ENCODE measurements around the gene ATAD1.
"Not testable (repeated sequence)": the region's sequence is repeated elsewhere in the genome, so short reads cannot be mapped to it uniquely, and the experiment has no call there.

ATAD1 gene

DNA sequence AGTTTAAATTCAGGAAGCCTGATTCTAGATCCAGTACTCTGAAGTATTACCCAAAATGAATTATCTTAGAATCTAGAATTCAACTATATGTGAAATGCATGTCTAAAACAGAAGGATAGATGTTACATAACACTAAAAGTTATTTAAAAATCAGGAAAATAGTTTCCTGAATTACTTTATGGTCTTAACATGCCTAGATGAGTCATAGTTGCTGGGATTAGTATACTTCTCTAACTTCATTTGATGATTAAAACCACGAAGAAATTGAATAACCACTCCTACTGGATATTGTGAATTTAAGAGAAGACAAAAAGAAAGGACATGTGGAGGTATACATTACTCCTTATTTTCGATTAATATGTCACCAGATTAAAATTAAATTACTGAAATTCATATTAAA is 65.5 kb downstream of the ATAD1 start:
- no peaks in the 10 kb centered on the region for H3K9me3 ChIP-seq (ENCODE audit: control insufficient read depth, low read length)
- H3K4me3 ChIP-seq (ENCODE audit: extremely low read depth, insufficient read depth, low read length, poor library complexity, severe bottlenecking) = no peak overlapping the region
- no CpG with 5 or more reads among the region's 2 CpGs for WGBS, 2 experiments (ENCODE audit: insufficient coverage in 2 of 2)
- no peak overlapping the region for H3K27ac ChIP-seq (ENCODE audit: low read depth, low read length, severe bottlenecking)
- H3K4me1 ChIP-seq (ENCODE audit: control insufficient read depth, insufficient read depth, low read length, poor library complexity, severe bottlenecking) = no peaks in the 10 kb centered on the region
- peaks cover 27% of the 10 kb centered on the region for H3K36me3 ChIP-seq (ENCODE audit: control insufficient read depth, insufficient read depth, low read length)

GRCh38 chr10:87751274-87751673 is 66.8 kb downstream of the ATAD1 start:
- Histone ChIP-seq H3K4me1 (ENCODE audit: control insufficient read depth, insufficient read depth, low read length, poor library complexity, severe bottlenecking) (no peaks in the 10 kb centered on the region), H3K4me3 (ENCODE audit: extremely low read depth, insufficient read depth, low read length, poor library complexity, severe bottlenecking) (no peak overlapping the region), H3K27ac (ENCODE audit: low read depth, low read length, severe bottlenecking) (no peak overlapping the region), H3K9me3 (ENCODE audit: control insufficient read depth, low read length) (no peaks in the 10 kb centered on the region), H3K36me3 (ENCODE audit: control insufficient read depth, insufficient read depth, low read length) (peaks cover 19% of the 10 kb centered on the region)
- no CpG with 5 or more reads among the region's 2 CpGs for WGBS, 2 experiments (ENCODE audit: insufficient coverage in 2 of 2)

DNA sequence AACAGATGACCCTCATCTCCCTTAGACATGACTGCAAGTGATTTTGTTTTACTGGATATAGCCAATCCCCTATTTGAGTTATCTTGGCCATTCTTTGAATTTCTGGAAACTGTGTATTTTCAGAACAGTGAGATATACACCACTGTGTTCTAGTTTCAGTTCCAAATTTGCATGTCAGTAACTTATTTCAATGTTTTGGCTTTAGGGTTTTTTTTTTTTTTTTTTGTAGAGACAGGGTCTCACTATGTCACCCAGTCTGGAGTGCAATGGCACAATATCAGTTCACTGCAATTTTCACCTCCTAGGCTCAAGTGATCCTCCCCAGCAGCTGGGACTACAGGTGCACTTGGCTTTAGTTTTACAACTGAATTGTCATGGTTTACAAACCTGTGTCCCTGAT is 67.2 kb downstream of the ATAD1 start:
- Histone ChIP-seq H3K36me3 (ENCODE audit: control insufficient read depth, insufficient read depth, low read length) (peaks cover 15% of the 10 kb centered on the region), H3K4me1 (ENCODE audit: control insufficient read depth, insufficient read depth, low read length, poor library complexity, severe bottlenecking) (no peaks in the 10 kb centered on the region), H3K27ac (ENCODE audit: low read depth, low read length, severe bottlenecking) (no peak overlapping the region), H3K4me3 (ENCODE audit: extremely low read depth, insufficient read depth, low read length, poor library complexity, severe bottlenecking) (no peak overlapping the region), H3K9me3 (ENCODE audit: control insufficient read depth, low read length) (no peaks in the 10 kb centered on the region)

- 87 to 97% methylated on average over 4 of the region's 5 CpGs for WGBS, 2 experiments (ENCODE audit: insufficient coverage in 2 of 2)
- H3K9me3 ChIP-seq (ENCODE audit: control insufficient read depth, low read length) = no peaks in the 10 kb centered on the region
- H3K4me3 ChIP-seq (ENCODE audit: extremely low read depth, insufficient read depth, low read length, poor library complexity, severe bottlenecking) = no peak overlapping the region
- peak overlapping the region; percentile 43 for H3K27ac ChIP-seq (ENCODE audit: low read depth, low read length, severe bottlenecking)
- H3K4me1 ChIP-seq (ENCODE audit: control insufficient read depth, insufficient read depth, low read length, poor library complexity, severe bottlenecking) = no peaks in the 10 kb centered on the region
- H3K36me3 ChIP-seq (ENCODE audit: control insufficient read depth, insufficient read depth, low read length) = peaks cover 9% of the 10 kb centered on the region
Observed at GRCh38 chr10:87750001-87750671, 67.9 kb downstream of the ATAD1 start.

- H3K9me3 ChIP-seq (ENCODE audit: control insufficient read depth, low read length); H3K4me3 ChIP-seq (ENCODE audit: extremely low read depth, insufficient read depth, low read length, poor library complexity, severe bottlenecking); H3K36me3 ChIP-seq (ENCODE audit: control insufficient read depth, insufficient read depth, low read length); H3K27ac ChIP-seq (ENCODE audit: low read depth, low read length, severe bottlenecking); H3K4me1 ChIP-seq (ENCODE audit: control insufficient read depth, insufficient read depth, low read length, poor library complexity, severe bottlenecking): not testable (repeated sequence)
- no CpG with 5 or more reads among the region's 4 CpGs for WGBS, 2 experiments (ENCODE audit: insufficient coverage in 2 of 2)
Observed at GRCh38 chr10:87748244-87748643, 69.8 kb downstream of the ATAD1 start.

DNA sequence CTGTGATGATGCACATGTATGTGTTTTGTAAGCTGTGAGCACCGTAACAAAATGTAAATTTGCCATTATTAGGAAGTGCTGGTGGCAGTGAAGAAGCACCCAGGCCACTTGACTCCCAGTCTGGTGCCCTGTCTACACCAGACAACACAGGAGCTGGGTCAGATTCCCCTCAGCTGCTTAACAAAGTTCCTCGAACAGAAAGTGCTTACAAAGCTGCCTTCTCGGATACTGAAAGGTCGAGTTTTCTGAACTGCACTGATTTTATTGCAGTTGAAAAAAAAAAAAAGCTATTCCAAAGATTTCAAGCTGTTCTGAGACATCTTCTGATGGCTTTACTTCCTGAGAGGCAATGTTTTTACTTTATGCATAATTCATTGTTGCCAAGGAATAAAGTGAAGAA is 71.1 kb downstream of the ATAD1 start:
- 84 to 100% methylated on average over 1 to 4 of the region's 4 CpGs for whole genome bisulfite sequencing, 2 experiments (ENCODE audit: insufficient coverage in 2 of 2)
- Histone ChIP-seq H3K4me3 (ENCODE audit: extremely low read depth, insufficient read depth, low read length, poor library complexity, severe bottlenecking) (no peak overlapping the region), H3K9me3 (ENCODE audit: control insufficient read depth, low read length) (no peaks in the 10 kb centered on the region), H3K27ac (ENCODE audit: low read depth, low read length, severe bottlenecking) (no peak overlapping the region), H3K4me1 (ENCODE audit: control insufficient read depth, insufficient read depth, low read length, poor library complexity, severe bottlenecking) (no peaks in the 10 kb centered on the region), H3K36me3 (ENCODE audit: control insufficient read depth, insufficient read depth, low read length) (peaks cover 4% of the 10 kb centered on the region)

DNA sequence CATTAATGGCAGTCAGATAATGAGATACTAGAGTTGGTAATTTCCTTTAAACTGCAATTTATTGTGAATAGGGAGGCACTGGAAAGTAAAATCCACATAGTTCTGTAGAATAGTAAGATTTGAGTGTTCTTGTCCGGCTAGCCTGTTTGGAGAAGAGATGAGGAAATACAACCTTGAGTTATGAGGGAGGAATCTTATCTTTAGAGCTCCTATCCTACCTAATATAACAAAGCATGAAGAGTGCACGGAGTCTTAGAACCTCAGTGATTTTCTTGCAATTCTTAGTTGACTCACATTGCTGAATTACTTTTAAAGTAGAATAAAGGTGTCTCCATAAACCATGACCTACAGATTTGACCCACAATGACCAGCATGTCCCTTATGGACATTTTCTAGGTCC is 73.4 kb downstream of the ATAD1 start:
- H3K4me1 ChIP-seq (ENCODE audit: control insufficient read depth, insufficient read depth, low read length, poor library complexity, severe bottlenecking) = no peaks in the 10 kb centered on the region
- H3K4me3 ChIP-seq (ENCODE audit: extremely low read depth, insufficient read depth, low read length, poor library complexity, severe bottlenecking) = no peak overlapping the region
- no peak overlapping the region for H3K27ac ChIP-seq (ENCODE audit: low read depth, low read length, severe bottlenecking)
- WGBS, 2 experiments (ENCODE audit: insufficient coverage in 2 of 2) = no CpG with 5 or more reads among the region's 2 CpGs
- H3K9me3 ChIP-seq (ENCODE audit: control insufficient read depth, low read length) = no peaks in the 10 kb centered on the region
- peaks cover 4% of the 10 kb centered on the region for H3K36me3 ChIP-seq (ENCODE audit: control insufficient read depth, insufficient read depth, low read length)

- H3K4me1 ChIP-seq (ENCODE audit: control insufficient read depth, insufficient read depth, low read length, poor library complexity, severe bottlenecking); H3K9me3 ChIP-seq (ENCODE audit: control insufficient read depth, low read length); H3K4me3 ChIP-seq (ENCODE audit: extremely low read depth, insufficient read depth, low read length, poor library complexity, severe bottlenecking); H3K27ac ChIP-seq (ENCODE audit: low read depth, low read length, severe bottlenecking); H3K36me3 ChIP-seq (ENCODE audit: control insufficient read depth, insufficient read depth, low read length): not testable (repeated sequence)
- 98% methylated on average over 16 to 17 of the region's 18 CpGs for WGBS, 2 experiments (ENCODE audit: insufficient coverage in 2 of 2)
Observed at GRCh38 chr10:87742992-87743610, 74.9 kb downstream of the ATAD1 start.

DNA sequence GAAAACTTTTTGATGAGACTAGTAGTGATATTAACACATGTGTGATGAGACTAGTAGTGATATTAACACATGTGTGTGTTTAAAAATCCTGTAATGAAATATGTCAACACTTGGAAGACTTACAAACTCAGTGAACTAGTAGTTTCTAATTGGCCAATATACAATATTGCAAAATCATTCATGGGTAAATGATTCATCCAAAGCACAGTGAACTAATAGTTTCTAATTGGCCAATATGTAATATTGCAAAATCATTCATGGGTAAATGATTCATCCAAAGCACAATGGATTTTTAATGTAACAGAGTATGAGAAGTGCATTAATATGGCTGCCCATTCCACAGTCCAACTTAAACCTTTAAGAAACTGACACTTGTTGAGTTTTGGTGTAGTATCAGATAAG is 77.8 kb downstream of the ATAD1 start:
- Histone ChIP-seq H3K4me3 (ENCODE audit: extremely low read depth, insufficient read depth, low read length, poor library complexity, severe bottlenecking) (no peak overlapping the region), H3K36me3 (ENCODE audit: control insufficient read depth, insufficient read depth, low read length) (peaks cover 4% of the 10 kb centered on the region)

DNA sequence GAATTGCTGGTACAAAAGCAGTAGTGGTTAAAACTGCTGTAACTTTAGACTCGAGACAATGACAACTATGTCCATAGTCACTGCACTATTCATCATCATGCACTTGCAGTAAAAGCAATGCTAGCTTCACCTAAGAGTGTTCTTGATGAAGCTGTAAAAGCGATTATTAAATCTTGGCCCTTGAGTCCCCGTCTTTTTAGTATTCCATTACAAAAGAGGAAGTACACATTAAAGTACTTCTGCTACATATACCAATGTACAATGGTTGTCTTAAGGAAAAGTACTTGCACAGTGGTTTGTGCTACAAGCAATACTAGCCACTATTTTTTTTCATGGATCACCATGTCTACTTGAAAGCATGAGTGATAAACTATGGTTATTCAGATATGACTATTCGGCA is 78.3 kb downstream of the ATAD1 start:
- H3K36me3 ChIP-seq (ENCODE audit: control insufficient read depth, insufficient read depth, low read length) = peaks cover 4% of the 10 kb centered on the region
- no peak overlapping the region for H3K27ac ChIP-seq (ENCODE audit: low read depth, low read length, severe bottlenecking)
- peaks cover 7% of the 10 kb centered on the region for H3K4me1 ChIP-seq (ENCODE audit: control insufficient read depth, insufficient read depth, low read length, poor library complexity, severe bottlenecking)
- 80% methylated on average over 1 of the region's 4 CpGs for WGBS, 2 experiments (ENCODE audit: insufficient coverage in 2 of 2)
- no peaks in the 10 kb centered on the region for H3K9me3 ChIP-seq (ENCODE audit: control insufficient read depth, low read length)
- H3K4me3 ChIP-seq (ENCODE audit: extremely low read depth, insufficient read depth, low read length, poor library complexity, severe bottlenecking) = no peak overlapping the region

More for the DNA sequence above, 77.8 kb downstream of the ATAD1 start:
- H3K27ac ChIP-seq (ENCODE audit: low read depth, low read length, severe bottlenecking) = no peak overlapping the region
- no peaks in the 10 kb centered on the region for H3K9me3 ChIP-seq (ENCODE audit: control insufficient read depth, low read length)
- H3K4me1 ChIP-seq (ENCODE audit: control insufficient read depth, insufficient read depth, low read length, poor library complexity, severe bottlenecking) = peaks cover 4% of the 10 kb centered on the region

GRCh38 chr10:87738253-87738652 is 79.8 kb downstream of the ATAD1 start:
- not testable (repeated sequence) for H3K4me3 ChIP-seq (ENCODE audit: extremely low read depth, insufficient read depth, low read length, poor library complexity, severe bottlenecking); H3K27ac ChIP-seq (ENCODE audit: low read depth, low read length, severe bottlenecking); H3K4me1 ChIP-seq (ENCODE audit: control insufficient read depth, insufficient read depth, low read length, poor library complexity, severe bottlenecking); H3K9me3 ChIP-seq (ENCODE audit: control insufficient read depth, low read length); H3K36me3 ChIP-seq (ENCODE audit: control insufficient read depth, insufficient read depth, low read length)
- no CpG with 5 or more reads among the region's 1 CpG for WGBS, 2 experiments (ENCODE audit: insufficient coverage in 2 of 2)
